SIG-M5 treated with dmso at 0.1 percent for 504 hours (cell line): ENCODE results near the gene ZCWPW2.

ENCODE experiments used
- DNase-seq: peaks from one replicate; lab custom pipeline; 2025; ENCODE audit not compliant: unreplicated experiment; lab: John Stamatoyannopoulos, UW

ZCWPW2 gene

DNA sequence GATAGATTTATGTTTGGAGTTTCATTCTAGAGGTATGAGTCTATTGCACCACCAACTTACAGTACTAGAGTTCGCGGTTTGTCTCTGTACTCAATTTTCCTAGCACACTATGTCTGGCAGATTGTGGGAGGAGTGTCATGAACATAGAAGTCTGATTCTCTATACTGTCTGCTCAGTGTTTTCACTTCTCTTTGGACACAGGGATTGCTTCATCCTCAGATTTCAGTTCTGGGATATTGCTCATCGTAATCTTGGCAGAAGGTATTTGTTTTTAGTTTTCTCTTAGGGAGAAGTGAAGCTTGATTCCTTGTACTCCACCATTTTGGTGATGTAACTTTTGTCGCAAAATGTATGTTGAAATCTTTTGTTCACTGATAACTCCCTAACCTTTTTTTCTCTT, 27.9 kb downstream of the ZCWPW2 start:
- peak; percentile 96 for DNase-seq

GRCh38 chr3:28386049-28386448, 37.5 kb downstream of the ZCWPW2 start:
- peak; percentile 26 for DNase-seq

GRCh38 chr3:28388978-28389377, 40.5 kb downstream of the ZCWPW2 start:
- DNase-seq = no peak

- DNase-seq = no peak
Measured at GRCh38 chr3:28399206-28399605, 50.7 kb downstream of the ZCWPW2 start.

DNA sequence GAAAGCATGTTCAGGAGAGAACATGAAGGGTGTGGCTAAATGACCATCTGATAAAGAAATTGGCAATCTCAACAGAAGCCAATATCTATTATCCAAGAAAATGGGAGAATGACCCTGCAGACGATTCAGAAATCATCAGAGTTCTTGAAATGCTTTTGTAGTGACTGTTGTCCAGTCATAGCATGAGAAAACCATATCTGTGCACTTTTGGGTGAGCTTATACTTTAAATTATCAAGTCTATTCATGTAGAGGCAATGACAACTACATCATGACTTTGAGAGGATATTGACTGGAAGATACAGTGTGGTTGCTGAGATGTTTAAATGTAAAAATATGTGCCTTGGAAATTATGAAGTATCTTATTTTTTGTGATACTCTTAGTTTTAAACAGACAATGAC, 57.7 kb downstream of the ZCWPW2 start:
- DNase-seq = no peak

GRCh38 chr3:28449398-28449797, 100.9 kb downstream of the ZCWPW2 start:
- no peak for DNase-seq

GRCh38 chr3:28462866-28463265, 114.3 kb downstream of the ZCWPW2 start:
- DNase-seq = no peak

- no peak for DNase-seq
Measured at GRCh38 chr3:28467414-28467813, 118.9 kb downstream of the ZCWPW2 start.

GRCh38 chr3:28476194-28476593, 127.7 kb downstream of the ZCWPW2 start:
- DNase-seq = peak; percentile 47

DNA sequence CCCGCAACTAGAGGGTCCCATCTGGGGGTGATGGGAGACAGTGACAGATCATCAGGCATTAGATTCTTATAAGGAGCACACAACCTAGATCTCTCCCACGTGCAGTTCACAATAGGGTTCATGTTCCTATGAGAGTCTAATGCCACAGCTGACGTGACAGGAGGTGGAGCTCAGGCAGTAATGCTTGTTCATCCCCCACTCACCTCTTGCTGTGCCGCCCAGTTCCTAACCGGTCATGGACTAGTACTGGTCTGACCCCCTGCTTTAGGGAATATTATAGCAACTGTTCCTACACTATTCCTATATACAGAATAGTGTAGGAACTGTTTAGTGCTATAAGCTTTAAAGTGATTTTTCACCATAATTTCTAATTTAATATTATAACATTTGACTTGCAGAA, 128.2 kb downstream of the ZCWPW2 start:
- no peak for DNase-seq

- DNase-seq = no peak
Measured at GRCh38 chr3:28485164-28485563, 136.6 kb downstream of the ZCWPW2 start.

DNA sequence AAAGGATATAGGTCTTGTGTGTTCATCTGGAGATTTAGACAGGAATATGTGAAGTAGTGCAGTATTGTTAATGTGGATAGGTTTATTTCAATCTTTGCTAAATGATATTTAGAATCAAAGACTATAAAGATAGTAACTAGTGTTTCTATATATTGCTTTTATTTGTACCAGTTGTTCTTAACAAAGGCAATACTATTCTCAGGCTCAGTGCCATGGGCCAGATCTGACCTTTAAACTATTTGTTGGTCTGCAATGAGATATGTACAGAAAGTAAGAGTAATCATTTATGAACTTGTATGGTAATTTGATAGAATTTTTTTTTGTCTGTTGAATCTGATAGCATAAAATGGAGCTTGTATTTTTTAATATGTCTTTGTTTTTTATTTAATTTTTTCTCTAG, 146.8 kb downstream of the ZCWPW2 start:
- no peak for DNase-seq

DNA sequence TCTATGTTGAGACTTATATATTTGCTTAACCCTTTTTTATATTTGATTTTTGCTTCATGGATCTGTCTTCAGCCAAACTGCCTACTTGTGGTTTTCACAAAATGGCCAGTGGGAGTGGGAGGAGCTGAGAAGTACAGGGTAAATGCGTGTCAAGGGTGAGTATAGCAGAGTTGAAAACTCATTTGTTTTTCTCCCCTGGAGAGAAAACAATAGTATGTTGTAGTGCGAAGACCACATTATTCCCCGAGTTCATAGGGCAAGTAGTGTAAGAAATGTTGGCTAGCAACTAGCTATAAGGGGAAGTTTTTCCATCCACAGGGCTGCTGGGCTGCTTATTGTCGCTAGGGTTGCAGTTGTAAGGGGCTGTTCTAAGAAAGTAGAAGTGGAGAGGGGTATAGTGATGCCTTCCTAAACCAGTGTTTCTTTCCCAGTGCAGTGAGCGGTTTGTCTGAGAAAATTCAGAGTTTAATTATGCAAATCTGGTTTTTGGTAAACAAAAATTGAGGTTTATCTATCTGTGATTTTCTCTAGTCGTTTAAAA, 153.9 kb downstream of the ZCWPW2 start:
- no peak for DNase-seq

GRCh38 chr3:28504976-28505375, 156.5 kb downstream of the ZCWPW2 start:
- DNase-seq = no peak

GRCh38 chr3:28521663-28522062, 173.1 kb downstream of the ZCWPW2 start:
- no peak for DNase-seq

GRCh38 chr3:28542351-28542750, 193.8 kb downstream of the ZCWPW2 start:
- DNase-seq = no peak

DNA sequence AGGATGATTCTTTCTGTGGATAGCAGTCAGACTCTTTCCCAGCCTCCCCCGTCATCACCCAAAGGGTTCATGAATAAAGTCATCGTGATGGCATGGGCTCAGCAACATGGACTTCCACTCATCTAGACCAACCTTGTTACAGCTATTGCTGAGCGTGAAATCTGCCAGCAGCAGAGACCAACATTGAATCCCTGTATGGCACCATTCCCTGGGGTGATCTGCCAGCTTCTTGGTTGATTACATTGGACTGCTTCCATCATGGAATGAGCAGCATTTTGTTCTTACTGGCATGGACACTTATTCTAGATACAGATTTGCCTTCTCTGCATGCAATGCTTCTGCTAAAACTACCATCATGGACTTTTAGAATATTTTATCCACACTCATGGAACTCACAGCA, 195.7 kb downstream of the ZCWPW2 start:
- DNase-seq = no peak

GRCh38 chr3:28544831-28545230, 196.3 kb downstream of the ZCWPW2 start:
- no peak for DNase-seq

GRCh38 chr3:28547677-28548076, 199.2 kb downstream of the ZCWPW2 start:
- DNase-seq = no peak

GRCh38 chr3:28553175-28553574, 204.7 kb downstream of the ZCWPW2 start:
- DNase-seq = no peak

DNA sequence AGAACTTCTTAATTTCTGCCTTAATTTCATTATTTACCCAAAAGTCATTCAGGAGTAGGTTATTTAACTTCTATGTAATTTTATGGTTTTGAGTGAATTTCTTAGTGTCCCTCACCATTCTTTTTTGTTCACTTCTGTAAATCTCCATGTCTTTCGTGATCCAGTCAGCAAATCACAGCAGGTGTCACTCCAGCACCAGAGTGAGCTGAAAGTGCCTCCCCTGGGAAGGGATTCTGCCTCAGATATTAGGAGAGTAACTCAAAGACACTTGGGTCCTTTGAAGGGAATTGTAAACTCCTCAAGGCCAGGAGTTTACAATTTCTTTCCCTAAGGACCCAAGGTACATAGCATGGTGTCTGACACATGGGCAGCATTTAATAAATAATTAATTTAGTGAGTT, 207.7 kb downstream of the ZCWPW2 start:
- no peak for DNase-seq

GRCh38 chr3:28564211-28564610, 215.7 kb downstream of the ZCWPW2 start:
- no peak for DNase-seq

DNA sequence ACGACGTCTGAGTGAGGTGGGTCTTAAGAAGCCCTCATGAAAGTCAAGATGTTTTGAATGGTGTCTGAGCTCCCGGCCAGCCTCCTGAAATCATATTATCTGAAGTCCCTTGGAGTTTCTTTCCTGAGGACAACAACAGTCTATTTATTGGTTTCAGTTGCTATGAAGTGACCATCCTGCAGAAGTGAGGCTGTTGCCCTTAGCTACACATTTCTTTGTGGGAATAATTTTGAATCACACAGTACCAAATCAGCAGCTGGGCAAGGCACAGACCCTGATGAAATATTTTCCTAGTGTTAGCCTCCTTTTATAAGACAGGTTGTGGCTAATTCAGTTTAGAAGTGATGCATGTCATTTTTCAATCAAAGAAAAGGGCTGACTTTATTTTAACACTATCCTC, 220.8 kb downstream of the ZCWPW2 start:
- no peak for DNase-seq

- no peak for DNase-seq
Measured at GRCh38 chr3:28574036-28574435, 225.5 kb downstream of the ZCWPW2 start.
